Smooth muscle cell of bladder (primary cell): ENCODE results near the gene BORCS5. TPM values are rescaled to one million over a fixed set of nuclear protein-coding genes. Genes with fewer than 3 reads are reported as not detected.

Experiments
- total RNA-seq: library from RNA; depleted of rRNA; stranded (reverse); fragments of >200 nt; gene quantifications from 2 replicates; pipeline ENCODE4 v1.2.3, GENCODE V29; 2014

The BORCS5 gene
- 8.4 and 14.7 TPM in 2 replicates for total RNA-seq

DNA sequence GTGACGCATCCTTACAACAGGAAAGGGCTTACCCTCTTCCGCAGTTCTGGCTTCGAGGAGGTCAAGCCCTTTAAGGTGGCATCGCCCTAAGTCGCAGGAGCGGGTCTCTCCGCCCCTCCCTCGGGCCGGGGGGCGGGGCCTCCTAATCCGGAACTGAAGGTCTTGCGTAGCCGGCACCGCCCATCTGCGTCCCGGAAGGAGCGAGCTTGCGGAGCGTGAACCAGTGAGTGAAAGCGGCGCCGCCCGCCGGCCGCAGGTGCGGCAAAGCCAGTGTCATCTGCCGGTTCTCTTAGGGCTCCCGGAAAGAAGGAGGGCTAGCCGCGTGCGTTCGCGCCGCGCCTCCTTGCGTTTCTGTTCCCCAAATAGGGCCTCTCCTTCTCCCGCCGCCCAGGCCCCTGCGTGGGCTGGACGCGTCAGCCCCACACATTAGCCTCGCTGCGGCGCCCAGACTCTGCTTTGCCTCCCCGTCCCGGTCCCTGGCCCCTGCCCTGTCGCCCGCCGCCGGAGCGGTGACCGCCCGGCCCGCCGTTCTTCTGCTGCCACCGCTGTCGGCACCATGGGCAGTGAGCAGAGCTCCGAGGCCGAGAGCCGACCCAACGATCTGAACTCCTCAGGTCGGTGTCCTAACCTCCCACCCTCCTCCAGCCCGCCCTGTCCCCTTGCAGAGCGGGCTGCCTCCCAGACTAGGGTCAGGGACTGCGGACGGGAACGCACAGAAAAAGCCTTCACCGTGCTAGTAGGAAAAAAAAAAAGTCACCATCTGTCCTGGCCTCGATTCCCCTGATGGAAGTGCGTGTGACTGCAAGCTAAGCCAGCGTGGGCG lies at the start of gene BORCS5:
Gene BORCS5 (plus strand): TSS at position 183 of the 823 bp plus-strand sequence. CDS start 374 bp downstream, at position 557.

GRCh38 chr12:12349711-12350665 lies 6.9 kb upstream of the BORCS5 start, which contains the start of gene MANSC1:
Gene MANSC1 (minus strand): TSS chr12:12350242. CDS start chr12:12343314, 6,928 bp downstream.

Other genes with a start within 250 kb of the BORCS5 start
- 35.1 and 44.5 TPM in 2 replicates for gene LRP6, start 90.0 kb upstream of the BORCS5 start, total RNA-seq
- 0.92 and 1.00 TPM in 2 replicates for gene MANSC1, start 6.8 kb upstream of the BORCS5 start, total RNA-seq
- gene DUSP16, start 205.8 kb downstream of the BORCS5 start, total RNA-seq, result 4.6 and 5.0 TPM in 2 replicates